GM19240 (cell line): ENCODE results near the gene QRFP.

Experiments
- DNase-seq: peaks from one replicate; pipeline ENCODE4 v3.0.0; 2011; ENCODE audit warnings: low spot score; ENCODE audit not compliant: insufficient read length

QRFP gene

DNA sequence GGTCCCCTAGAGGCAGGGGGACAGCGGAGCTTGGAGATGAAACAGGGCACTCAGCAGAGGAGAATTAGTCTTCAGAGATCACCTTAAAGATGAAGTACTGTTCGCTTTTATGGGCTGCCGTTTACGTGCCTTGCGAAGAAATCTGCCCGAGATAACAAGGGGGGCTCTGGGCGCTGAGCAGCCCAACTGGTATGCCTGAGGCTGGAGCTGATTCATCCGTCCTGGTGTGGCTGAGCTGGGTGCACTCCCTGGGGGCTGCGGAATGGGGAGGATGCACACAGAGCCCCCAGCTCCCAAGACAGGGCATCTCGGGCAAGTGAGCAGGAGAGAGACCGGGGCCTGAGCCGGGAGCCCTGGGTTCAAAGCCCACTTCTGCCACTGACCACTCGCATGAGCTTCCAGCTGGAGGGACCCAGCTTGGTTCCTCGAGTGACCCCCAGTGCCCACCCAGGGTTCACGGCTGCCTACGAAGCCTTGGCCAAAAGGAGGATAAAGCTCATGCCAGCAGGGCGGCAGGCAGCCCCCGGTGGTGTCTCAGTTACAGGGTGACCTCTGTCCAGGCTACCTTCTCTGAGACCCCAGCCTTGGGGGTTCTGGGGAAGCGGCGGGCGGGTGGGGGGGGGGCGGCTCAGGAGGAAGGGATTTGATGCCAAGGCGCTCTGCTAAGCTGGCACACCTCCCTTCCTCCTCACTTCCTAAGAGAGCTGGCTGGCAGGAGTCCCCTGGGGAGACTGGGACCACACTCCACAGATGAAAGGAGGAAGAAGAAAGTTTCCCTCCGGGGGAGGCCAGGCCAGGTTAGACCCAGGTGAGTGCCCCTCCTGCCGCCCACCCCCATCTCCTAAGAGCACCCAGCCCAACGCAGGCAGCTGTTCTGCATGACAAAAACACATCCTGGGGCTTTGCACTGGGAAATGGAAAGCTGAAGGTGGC lies 36.8 kb upstream of the QRFP start:
- DNase-seq = no peak

DNA sequence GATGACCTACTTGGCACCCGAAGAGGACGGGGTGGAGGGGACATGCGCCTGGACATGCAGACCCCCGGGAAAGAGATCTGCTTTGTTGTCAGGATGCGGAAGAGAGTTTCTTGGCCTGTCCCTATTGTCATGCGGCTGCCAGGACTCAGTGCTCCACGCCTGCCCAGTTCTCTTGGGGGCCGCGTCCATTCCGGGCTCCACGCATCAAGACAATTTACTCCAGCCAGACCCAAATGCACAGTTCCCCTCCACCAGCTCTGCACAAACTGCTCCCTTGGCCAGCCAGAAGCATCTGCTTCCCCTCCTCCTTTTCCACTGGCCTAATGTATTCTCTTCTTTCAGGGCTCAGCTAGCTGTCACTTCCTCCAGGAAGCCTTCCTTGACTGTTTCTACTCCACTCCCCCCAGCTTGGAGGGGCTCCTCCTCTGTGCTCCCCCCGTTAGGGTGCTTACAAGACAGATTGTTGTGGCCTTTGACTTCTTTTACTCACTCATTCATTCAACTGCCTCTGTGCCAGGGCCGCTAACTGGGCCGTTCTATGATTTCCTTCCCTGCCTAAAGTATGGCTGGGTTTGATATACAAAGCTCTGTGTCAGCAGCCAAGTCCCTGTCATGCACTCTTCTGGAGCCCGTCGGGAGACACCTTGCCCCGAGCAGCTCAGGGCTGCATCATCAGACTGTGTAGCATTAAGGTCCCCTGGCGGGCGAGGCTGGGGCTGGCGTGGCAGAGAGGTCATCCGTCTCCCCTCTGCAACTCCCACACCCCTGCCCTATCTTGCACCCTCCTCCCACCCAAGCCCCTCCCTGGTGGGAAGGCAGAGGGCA lies 35.9 kb upstream of the QRFP start:
- no peak for DNase-seq

DNA sequence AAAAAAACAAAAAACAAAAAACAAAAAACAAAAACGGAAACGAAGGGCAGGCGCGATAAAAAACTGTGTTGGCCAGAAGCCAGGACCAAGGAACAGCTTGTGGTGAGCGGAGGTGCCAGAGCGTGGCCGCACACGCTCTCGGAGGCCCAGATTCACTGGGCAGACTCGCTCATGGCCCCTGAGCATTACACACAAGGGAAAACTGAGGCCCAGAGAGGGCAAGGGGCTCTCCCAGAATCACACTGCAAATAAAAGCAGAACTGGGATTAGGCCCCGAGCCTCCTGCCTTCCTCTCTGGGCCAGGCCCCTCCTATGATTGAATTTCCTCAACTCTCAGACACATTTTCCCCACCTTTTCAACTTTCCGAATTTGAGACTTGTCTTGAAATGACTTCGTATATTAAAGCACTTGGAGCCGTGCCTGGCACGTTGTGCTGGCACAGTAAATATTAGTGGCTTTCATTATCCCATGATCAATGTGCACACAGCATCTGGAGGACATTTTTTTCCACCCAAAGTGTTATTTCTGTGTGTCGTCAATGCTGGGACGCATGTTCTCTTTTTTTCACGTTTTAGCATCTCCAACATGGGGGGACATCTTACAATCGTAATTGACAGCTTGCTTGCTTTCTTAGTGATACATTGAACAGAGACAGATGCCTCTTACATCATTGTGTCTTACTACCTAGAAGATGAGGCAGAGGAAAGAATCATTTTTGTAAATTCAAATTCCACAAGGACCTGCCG lies 35.1 kb upstream of the QRFP start:
- DNase-seq = no peak

DNA sequence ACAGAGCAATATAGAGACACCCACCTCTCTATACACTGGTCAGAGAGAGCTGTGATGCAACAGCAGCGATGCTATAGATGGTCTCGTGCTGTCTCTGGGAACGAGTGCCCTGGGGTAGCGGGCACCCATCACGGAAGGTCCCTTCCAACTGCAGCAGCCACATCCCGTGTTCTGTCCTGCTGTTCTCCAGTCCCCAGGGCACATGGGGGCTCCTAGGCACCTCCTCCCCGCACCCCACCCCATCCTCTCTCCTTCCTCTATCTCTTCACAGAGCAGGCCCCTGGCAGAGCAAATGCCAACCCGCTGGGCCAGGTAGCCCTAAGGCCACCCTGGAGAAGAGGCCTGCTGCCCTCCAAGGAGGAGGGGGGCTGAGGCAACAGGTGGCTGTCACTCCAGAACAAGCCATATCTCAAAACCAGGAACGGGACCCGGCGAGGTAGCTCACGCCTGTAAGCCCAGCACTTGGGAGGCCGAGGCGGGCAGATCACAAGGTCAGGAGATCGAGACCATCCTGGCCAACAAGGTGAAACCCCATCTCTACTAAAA lies 34.3 kb upstream of the QRFP start:
- DNase-seq = no peak

DNA sequence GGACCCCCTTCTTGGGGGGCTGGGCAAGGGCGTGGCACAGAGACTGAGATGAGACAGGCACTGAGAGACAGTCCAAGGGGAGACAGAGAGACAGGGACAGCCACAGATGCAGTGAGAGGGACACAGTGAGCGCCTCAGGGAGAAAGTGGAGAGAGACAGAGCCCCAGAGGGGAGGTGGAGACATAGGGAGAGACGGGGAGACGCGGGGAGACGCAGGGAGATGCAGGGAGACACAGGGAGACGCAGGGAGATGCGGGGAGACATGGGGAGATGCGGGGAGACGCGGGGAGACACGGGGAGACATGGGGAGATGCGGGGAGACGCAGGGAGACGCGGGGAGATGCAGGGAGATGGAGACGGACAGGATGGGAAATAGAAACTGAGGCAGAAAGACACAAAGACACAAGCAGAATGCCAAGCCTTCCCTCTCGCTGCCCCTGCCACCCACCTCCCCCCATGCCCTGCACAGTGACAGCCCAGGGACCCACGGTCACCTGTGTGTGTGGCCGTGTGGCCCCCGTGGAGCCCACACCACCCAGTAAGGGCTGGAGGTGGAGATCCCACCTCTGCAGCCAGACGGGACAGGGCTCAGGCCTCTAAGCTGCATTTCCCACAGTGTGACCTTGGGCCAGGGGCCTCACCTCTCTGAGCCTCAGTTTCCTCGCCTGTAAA lies 33.7 kb upstream of the QRFP start:
- no peak for DNase-seq

DNA sequence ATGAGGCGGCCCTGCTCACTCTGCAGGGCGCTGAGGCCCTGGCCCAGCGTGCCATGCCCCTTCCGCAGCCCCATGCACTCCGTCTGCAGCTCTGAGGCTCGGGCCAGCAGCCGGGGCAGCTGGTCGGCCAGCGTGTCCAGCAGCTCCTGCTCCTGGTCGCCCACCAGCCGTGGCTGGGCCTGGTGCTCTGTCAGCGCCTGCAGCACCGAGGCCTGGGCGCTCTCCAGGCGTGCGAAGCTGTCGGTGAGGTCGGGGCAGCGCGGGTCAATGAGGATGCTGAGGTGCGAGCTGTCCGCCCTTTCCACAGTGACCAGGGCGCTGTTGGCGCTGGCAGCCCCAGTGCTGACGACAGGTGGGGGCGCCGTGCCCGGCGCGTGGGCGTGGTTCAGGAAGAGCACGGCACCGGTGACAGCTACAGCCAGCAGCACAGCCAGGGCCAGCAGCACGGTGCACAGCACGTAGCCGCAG lies 33.0 kb upstream of the QRFP start:
- DNase-seq = no peak

DNA sequence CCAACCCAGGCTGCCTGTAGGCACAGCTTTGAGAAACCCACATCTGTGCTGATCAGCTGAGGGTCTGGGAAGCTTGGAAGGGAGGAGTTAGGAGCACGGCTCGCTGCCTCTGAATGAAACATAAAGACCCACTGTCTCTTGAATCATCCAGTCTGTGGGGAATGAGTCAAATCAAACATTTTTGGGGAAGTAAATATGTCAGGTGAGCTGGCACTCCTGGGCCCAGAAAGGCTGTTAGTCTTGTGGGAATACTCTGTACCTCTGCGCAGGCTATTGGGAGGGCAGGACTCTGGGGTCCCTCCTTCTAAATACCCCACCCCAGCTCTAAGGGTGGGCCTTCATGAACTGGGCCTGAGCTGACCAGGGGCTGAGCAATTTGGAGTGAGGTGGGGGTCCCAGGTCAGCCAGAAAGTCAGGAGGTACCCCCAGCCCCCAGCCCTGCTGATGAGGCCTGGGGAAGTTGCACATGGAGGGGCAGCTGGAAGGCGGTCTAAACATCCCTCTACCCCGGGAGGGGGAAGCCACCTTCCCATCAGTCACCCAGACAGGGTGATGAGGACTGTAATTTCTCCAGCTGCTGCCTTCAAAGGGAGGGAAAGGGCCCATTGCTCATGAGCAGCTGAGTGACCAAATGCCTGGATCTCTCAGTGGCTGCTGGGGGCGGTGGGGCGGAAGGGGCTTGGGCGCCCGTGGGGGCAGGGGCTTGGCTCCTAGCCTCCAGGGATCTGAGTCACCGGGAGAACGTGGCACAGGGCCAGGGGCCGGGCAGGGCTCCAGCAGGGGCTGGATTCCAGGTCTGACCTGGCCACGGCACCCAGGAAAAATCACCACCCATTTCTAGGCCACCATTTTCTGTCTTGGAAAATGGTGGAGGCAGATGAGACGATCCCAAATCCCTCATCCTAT lies 31.6 kb upstream of the QRFP start:
- peak; percentile 43 for DNase-seq

DNA sequence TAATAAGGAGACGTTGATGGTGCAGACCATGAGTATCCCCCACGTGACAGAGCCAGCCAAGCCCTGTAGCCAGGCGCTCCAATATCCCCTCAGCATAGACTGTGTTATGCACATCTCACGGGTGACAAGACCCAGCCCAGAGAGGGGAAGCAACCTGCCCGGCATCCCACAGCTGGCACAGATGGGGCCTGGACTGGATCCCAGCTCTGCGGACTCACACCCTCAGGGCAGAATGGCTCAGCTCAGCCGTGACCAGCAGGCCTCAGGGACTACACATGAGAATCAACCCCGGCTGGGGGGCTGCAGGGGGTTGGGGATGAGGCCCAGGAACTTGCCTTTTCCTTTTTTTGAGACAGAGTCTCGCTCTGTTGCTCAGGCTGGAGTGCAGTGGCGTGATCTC lies 30.7 kb upstream of the QRFP start:
- no peak for DNase-seq

DNA sequence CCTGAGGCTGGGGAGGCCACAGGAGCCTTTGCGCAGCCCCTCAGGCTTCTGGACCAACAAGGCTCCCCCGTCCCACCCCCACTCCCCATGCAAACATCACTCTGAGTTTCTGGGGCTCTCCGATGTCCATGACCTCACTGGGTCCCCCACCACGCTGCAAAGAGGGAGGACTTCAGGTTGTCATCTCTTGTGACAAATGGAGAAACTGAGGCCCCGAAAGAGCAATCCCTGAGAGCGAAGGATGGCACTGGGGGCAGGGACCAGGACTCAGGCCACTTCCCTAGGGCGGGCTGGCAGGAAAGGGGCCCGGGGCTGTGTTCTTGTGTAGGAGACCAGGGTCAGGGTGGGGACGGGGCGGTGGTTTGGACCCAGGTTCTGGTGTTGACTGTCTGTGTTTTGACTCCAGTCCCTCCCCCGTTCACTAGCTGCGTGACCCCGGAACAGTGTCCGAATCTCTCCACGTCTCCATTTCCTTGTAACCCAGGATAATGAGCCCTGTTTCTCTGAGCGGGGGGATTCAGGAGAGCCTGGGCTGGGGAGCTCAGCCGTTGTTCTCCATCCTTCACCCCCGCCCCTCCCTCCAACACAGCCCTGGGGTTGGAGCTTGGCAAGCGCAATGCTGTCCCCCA lies 28.6 kb upstream of the QRFP start:
- no peak for DNase-seq

DNA sequence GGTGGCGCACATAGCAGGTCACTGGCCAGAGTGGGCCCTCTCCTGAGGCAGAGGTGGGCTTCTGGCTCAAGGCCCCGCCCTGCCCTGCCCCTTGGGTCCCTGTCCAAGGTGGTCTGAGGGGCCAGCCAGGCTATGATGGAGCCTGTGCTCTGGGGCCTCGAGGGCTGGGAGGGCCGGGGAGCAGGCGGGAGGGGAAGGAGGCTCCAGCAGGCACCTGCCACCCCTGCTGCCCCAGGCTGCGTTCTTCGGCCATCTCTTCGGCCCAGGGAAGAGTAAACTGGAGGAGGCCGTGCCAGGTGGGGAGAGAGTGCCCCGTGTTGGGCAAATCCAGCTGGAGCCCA lies 27.8 kb upstream of the QRFP start:
- no peak for DNase-seq

DNA sequence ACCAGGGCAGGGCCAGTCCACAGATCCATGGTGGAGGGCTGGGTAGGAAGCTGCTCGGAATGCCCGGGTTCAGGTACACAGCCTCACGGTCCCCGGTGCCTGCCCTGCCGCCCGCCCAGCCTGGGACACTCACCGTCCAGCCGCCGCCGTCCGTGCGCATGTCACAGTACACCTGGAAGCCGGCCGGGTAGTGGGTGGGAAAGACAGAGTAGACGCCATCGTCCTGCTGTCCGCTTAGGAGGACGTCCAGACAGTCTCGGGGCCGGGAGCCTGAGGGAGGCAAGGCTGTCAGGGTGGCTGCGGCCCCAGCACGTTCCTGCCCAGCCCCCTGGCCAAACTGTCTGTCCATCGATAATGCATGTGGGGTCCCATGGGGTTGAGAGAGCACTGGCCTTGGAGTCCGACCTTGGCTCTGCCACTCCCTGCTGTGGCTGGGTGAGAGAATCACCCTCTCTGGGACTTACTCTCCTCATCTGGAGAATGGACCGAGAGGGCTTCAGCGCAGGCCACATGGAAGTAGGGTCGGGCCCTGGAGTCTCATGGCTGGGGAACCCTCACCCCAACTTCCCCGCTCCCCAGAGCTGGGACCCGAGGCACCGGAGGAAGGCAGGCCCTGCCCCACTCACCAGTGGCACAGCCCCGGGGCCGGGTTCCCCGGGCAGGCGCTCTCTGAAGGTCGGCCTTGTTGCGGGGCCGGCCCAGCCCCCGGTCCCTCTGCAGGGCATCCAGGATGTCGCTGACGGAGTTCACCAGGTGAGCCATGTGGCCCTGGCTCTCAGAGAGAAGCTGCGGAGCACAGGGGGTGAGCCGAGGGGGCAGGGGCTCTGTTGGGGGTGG lies 27.2 kb upstream of the QRFP start:
- DNase-seq = no peak

DNA sequence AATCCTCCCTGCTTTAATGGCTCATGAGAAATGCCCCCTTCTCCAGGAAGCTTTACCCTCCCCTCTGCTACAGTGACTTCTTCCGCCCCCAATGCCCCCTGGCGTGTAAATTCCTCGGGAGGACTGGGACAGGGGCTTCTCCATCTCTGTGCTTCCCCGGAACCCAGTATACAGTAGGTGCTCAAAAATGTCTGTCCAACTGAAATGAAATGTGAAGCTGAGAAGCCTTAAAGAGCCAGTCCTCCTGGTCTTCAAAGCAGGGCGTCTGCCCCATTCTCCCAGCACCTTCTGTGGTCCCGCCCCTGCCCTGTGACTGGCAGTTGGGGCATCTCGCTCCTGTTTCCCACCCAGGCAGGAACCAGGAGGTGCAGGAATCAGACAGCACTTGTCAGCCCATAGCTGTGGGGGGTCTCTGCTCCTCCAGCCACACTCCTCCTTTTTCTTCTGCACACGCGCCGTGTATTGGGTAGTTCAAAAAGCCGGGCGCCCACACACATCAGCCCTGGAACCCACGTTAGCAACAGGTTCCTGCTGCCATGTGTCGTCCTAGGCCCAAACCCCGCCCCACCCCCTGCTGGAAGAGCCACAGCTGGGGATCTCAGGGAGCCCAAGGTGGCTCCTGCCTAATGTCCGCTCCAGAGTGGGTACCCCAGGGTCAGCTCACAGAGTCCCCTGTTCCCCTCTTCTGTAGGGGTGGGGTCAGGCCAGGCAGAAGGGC lies 26.4 kb upstream of the QRFP start:
- no peak for DNase-seq

DNA sequence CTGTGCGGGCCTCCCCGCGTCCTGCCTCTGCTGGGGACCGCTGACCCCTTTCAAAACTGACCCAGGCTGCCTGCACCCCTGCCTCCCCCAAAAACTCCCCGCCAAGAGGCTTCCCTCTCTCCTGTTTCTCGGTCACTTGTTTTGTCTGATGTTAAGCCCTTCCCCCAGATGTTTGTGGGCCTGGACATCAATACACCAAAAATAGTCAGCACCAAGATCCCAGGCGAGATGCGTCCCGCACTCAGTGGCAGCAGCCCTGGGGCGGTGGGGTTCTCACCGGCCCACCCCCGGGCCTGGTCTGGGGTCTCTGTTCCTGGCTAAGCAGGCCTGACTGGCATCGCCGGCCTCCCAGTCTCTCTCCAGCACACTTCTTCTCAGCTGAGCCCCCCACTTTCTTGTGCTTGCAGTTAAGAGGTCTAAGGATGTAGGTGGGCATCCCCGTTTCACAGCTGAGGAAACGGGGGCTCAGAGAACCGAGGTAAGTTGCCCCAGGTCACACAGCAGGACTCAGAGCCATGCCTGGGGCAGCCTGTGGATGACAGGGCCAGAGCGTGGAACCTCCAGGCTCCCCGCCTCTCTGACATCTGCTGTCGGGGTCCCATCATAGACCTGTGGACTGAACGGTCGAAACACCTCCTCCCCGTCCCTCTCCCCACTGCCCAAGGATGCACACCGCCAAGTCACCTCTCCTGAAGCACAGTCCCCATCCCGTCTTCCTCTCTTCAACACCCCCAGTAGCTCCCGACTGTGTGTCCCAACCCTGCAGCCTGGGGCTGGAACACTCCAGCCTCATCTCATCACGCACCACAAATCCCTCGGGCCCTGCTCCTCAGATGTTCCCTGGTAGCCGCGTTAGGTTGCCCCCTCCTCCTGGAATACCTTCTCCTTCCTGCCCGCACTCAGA lies 25.6 kb upstream of the QRFP start:
- DNase-seq = no peak

DNA sequence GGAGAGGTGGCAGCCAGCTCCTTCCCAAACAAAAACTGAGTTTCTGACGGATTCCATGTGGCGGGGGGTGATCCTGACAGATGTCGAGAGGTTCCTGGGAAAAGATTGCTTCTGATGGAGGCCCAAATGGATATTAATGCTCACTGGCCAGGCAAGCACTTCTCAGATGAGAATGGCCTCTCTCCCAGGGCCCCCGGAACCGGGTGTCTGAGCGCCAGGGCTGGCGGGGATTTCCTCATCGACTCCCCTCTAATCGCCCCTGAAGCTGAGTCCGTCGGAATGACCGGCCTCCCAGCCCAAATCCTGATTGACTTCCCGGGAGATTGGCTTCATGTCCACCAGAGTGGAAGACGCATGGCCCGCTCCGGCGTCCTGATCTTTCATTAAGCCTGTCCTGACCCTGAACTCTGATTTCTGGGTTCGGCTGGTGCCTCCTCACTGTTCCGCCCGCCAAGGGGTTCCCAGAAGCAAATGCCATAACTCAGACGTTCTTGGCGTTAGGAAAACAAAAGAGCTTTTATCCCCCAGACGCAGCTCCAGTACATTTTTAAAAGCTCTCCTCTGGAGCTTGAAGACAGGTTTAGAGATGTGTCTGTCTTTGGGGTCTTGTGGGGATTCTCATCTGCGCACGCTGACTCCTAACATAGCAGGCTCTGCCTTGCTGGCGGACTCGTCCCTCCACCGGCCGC lies 24.8 kb upstream of the QRFP start:
- DNase-seq = no peak

DNA sequence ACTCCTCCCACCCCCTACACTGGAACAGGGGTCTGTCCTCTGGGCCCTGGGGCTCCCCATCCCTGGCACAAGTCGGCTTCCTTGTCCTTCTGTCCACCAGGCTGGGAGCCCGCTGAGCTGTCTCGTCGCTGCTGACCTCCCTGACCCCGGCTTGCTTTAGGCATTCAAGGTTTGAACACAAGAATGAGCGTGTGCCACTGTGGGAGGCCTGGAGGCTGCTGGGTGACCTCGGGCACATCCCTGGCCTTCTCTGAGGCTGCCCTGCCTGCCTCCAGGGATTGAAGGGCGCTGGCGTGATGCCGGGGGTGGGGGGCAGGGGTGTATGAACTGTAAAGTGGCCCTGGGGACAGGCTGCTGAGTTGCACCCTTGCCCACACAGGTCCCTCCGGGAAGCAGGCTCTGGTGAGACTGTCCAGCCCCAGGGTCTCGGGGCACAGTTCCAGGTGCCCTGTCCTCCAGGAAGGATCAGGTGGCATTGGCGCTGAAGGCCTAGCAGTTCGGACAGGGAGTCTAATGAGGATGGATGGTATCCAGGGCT lies 24.2 kb upstream of the QRFP start:
- DNase-seq = no peak

DNA sequence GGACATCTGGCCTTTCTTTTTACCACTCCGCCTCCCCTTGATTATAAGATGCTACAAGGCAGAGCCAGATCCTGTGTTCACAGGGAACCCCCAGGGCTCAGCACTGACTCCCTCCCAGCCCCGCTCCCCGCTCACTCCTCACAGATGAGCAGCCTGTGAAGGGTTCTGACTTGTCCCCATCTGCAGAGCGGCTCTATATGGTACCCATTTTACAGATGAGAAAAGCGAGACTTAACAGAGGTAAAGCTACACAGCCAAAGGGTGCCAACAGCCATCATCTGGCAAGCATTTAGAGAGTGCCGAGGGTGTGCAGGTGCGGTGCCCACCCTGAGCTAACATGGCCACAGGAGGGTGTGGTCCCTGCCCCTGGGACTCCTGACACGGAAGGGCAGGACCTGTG lies 23.6 kb upstream of the QRFP start:
- no peak for DNase-seq
